ENCODE results near the gene RNF214.

Gene RNF214

GRCh38 chr11:117222991-117223740 is 9.3 kb upstream of the RNF214 start:
- Histone ChIP-seq H3K4me1 (ENCODE audit: control insufficient read depth, insufficient read depth, low read length) (peaks cover 9% of the 10 kb centered on the region), H3K36me3 (ENCODE audit: control insufficient read depth, insufficient read depth, low read length) (peaks cover 17% of the 10 kb centered on the region), H3K27ac (ENCODE audit: insufficient read depth, low read depth, low read length, poor library complexity, severe bottlenecking) (no peak overlapping the region), H3K9me3 (ENCODE audit: control insufficient read depth, low read length) (no peaks in the 10 kb centered on the region), H3K27me3 (ENCODE audit: control insufficient read depth, insufficient read depth, low read length, poor library complexity, severe bottlenecking) (no peaks in the 10 kb centered on the region), H3K4me3 (ENCODE audit: insufficient read depth, low read depth, low read length) (no peak overlapping the region)
- WGBS, 2 experiments, result 92 to 93% methylated on average over 14 of the region's 14 CpGs

GRCh38 chr11:117223741-117224689 is 8.5 kb upstream of the RNF214 start:
- H3K27ac ChIP-seq (ENCODE audit: insufficient read depth, low read depth, low read length, poor library complexity, severe bottlenecking), result no peak overlapping the region
- H3K36me3 ChIP-seq (ENCODE audit: control insufficient read depth, insufficient read depth, low read length), result peaks cover 12% of the 10 kb centered on the region
- H3K4me1 ChIP-seq (ENCODE audit: control insufficient read depth, insufficient read depth, low read length), result peaks cover 9% of the 10 kb centered on the region
- no peak overlapping the region for H3K4me3 ChIP-seq (ENCODE audit: insufficient read depth, low read depth, low read length)
- no peaks in the 10 kb centered on the region for H3K27me3 ChIP-seq (ENCODE audit: control insufficient read depth, insufficient read depth, low read length, poor library complexity, severe bottlenecking)
- no peaks in the 10 kb centered on the region for H3K9me3 ChIP-seq (ENCODE audit: control insufficient read depth, low read length)
- 90 to 93% methylated on average over 17 of the region's 17 CpGs for WGBS, 2 experiments

- Histone ChIP-seq H3K9me3 (ENCODE audit: control insufficient read depth, low read length) (no peaks in the 10 kb centered on the region), H3K36me3 (ENCODE audit: control insufficient read depth, insufficient read depth, low read length) (peaks cover 7% of the 10 kb centered on the region), H3K4me1 (ENCODE audit: control insufficient read depth, insufficient read depth, low read length) (peaks cover 9% of the 10 kb centered on the region), H3K4me3 (ENCODE audit: insufficient read depth, low read depth, low read length) (no peak overlapping the region), H3K27me3 (ENCODE audit: control insufficient read depth, insufficient read depth, low read length, poor library complexity, severe bottlenecking) (no peaks in the 10 kb centered on the region), H3K27ac (ENCODE audit: insufficient read depth, low read depth, low read length, poor library complexity, severe bottlenecking) (no peak overlapping the region)
- 93 to 96% methylated on average over 9 of the region's 9 CpGs for WGBS, 2 experiments
Measured at GRCh38 chr11:117225553-117226170, 6.8 kb upstream of the RNF214 start.

GRCh38 chr11:117226388-117227385 is 5.8 kb upstream of the RNF214 start:
- Histone ChIP-seq H3K9me3 (ENCODE audit: control insufficient read depth, low read length) (no peaks in the 10 kb centered on the region), H3K4me3 (ENCODE audit: insufficient read depth, low read depth, low read length) (no peak overlapping the region), H3K4me1 (ENCODE audit: control insufficient read depth, insufficient read depth, low read length) (peaks cover 13% of the 10 kb centered on the region), H3K27ac (ENCODE audit: insufficient read depth, low read depth, low read length, poor library complexity, severe bottlenecking) (no peak overlapping the region), H3K36me3 (ENCODE audit: control insufficient read depth, insufficient read depth, low read length) (peaks cover 7% of the 10 kb centered on the region), H3K27me3 (ENCODE audit: control insufficient read depth, insufficient read depth, low read length, poor library complexity, severe bottlenecking) (no peaks in the 10 kb centered on the region)
- 72 to 73% methylated on average over 19 of the region's 19 CpGs for WGBS, 2 experiments

- 95 to 97% methylated on average over 11 of the region's 11 CpGs for WGBS, 2 experiments
- Histone ChIP-seq H3K36me3 (ENCODE audit: control insufficient read depth, insufficient read depth, low read length) (peaks cover 5% of the 10 kb centered on the region), H3K4me3 (ENCODE audit: insufficient read depth, low read depth, low read length) (no peak overlapping the region), H3K9me3 (ENCODE audit: control insufficient read depth, low read length) (no peaks in the 10 kb centered on the region), H3K4me1 (ENCODE audit: control insufficient read depth, insufficient read depth, low read length) (peaks cover 6% of the 10 kb centered on the region), H3K27ac (ENCODE audit: insufficient read depth, low read depth, low read length, poor library complexity, severe bottlenecking) (no peak overlapping the region), H3K27me3 (ENCODE audit: control insufficient read depth, insufficient read depth, low read length, poor library complexity, severe bottlenecking) (no peaks in the 10 kb centered on the region)
Measured at GRCh38 chr11:117228091-117228490, 4.4 kb upstream of the RNF214 start.

- Histone ChIP-seq H3K36me3 (ENCODE audit: control insufficient read depth, insufficient read depth, low read length) (peaks cover 4% of the 10 kb centered on the region), H3K27ac (ENCODE audit: insufficient read depth, low read depth, low read length, poor library complexity, severe bottlenecking) (no peak overlapping the region), H3K4me3 (ENCODE audit: insufficient read depth, low read depth, low read length) (no peak overlapping the region), H3K9me3 (ENCODE audit: control insufficient read depth, low read length) (no peaks in the 10 kb centered on the region), H3K27me3 (ENCODE audit: control insufficient read depth, insufficient read depth, low read length, poor library complexity, severe bottlenecking) (no peaks in the 10 kb centered on the region), H3K4me1 (ENCODE audit: control insufficient read depth, insufficient read depth, low read length) (peaks cover 10% of the 10 kb centered on the region)
- WGBS, 2 experiments, result 95 to 96% methylated on average over 12 of the region's 12 CpGs
Measured at GRCh38 chr11:117229411-117229810, 3.1 kb upstream of the RNF214 start.

- Histone ChIP-seq H3K36me3 (ENCODE audit: control insufficient read depth, insufficient read depth, low read length) (peaks cover 4% of the 10 kb centered on the region), H3K9me3 (ENCODE audit: control insufficient read depth, low read length) (no peaks in the 10 kb centered on the region), H3K27ac (ENCODE audit: insufficient read depth, low read depth, low read length, poor library complexity, severe bottlenecking) (no peak overlapping the region), H3K27me3 (ENCODE audit: control insufficient read depth, insufficient read depth, low read length, poor library complexity, severe bottlenecking) (no peaks in the 10 kb centered on the region), H3K4me1 (ENCODE audit: control insufficient read depth, insufficient read depth, low read length) (peaks cover 10% of the 10 kb centered on the region), H3K4me3 (ENCODE audit: insufficient read depth, low read depth, low read length) (no peak overlapping the region)
- WGBS, 2 experiments, result 86% methylated on average over 5 of the region's 5 CpGs
Measured at GRCh38 chr11:117229931-117230285, 2.6 kb upstream of the RNF214 start.

- WGBS, 2 experiments, result 89 to 93% methylated on average over 12 of the region's 12 CpGs
- Histone ChIP-seq H3K27ac (ENCODE audit: insufficient read depth, low read depth, low read length, poor library complexity, severe bottlenecking) (no peak overlapping the region), H3K36me3 (ENCODE audit: control insufficient read depth, insufficient read depth, low read length) (peaks cover 4% of the 10 kb centered on the region), H3K4me3 (ENCODE audit: insufficient read depth, low read depth, low read length) (no peak overlapping the region), H3K9me3 (ENCODE audit: control insufficient read depth, low read length) (no peaks in the 10 kb centered on the region), H3K27me3 (ENCODE audit: control insufficient read depth, insufficient read depth, low read length, poor library complexity, severe bottlenecking) (no peaks in the 10 kb centered on the region), H3K4me1 (ENCODE audit: control insufficient read depth, insufficient read depth, low read length) (peaks cover 10% of the 10 kb centered on the region)
Measured at GRCh38 chr11:117230286-117230961, 2.0 kb upstream of the RNF214 start.
